ENCODE data around the gene RNF19B.
"Not testable (repeated sequence)": the region's sequence is repeated elsewhere in the genome, so short reads cannot be mapped to it uniquely, and the experiment has no call there.

DNA sequence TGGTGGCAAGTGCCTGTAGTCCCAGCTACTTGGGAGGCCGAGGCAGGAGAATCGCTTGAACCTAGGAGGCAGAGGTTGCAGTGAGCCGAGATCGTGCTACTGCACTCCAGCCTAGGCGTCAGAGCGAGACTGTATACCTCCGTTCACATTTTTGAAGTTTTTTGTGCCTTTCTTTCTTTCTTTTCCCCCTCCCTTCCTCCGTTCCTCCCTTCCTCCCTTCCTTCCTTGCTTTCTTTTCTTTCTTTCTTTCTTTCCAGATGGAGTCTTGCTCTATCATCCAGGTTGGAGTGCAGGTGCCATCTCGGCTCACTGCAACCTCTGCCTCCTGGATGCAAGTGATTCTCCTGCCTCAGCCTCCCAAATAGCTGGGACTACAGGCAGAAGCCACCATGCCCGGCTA, 59.0 kb downstream of the RNF19B start:
- TF ChIP-seq POLR2A, POLR2AphosphoS5 (IDR thresholded peaks at IDR 0.05; ENCODE audit: low read depth, low read length): not testable (repeated sequence)
